Activated B cell treated with CpG ODN at 0.5 μM for 24 hours (primary cell): ENCODE data around the gene FAF1. TPM values are rescaled to one million over a fixed set of nuclear protein-coding genes. Genes with fewer than 3 reads are reported as not detected.
"Not testable (repeated sequence)": the region's sequence is repeated elsewhere in the genome, so short reads cannot be mapped to it uniquely, and the experiment has no call there.

Experiments
- ATAC-seq: fragments of 200-7000 bp; cut with Tn5 transposase; one replicate; pipeline ENCODE4 v1.10.0; 2021; ENCODE audit warnings: low read depth, mild to moderate bottlenecking, moderate library complexity
- CTCF ChIA-PET: fragments of 350-600 bp; sonication (Branson Sonifier 250); formaldehyde crosslinking; loops from one replicate; lab custom pipeline; 2021; ENCODE audit warnings: antibody characterized with exemption; lab: Charles Lee
- POLR2A ChIA-PET: fragments of 350-600 bp; sonication (Branson Sonifier 250); formaldehyde crosslinking; loops from one replicate; lab custom pipeline; 2021; ENCODE audit warnings: antibody characterized with exemption; lab: Charles Lee
- DNase-seq: peaks from one replicate; pipeline ENCODE4 v3.0.0; 2022
- H3K27ac Mint-ChIP-seq: one replicate; pipeline ENCODE4 v1.8.0; 2020; ENCODE audit warnings: mixed read lengths
- H3K27me3 Mint-ChIP-seq: one replicate; pipeline ENCODE4 v1.8.0; 2021; ENCODE audit warnings: mixed read lengths
- H3K36me3 Mint-ChIP-seq: one replicate; pipeline ENCODE4 v1.8.0; 2021; ENCODE audit warnings: low read depth, mixed read lengths
- H3K4me1 Mint-ChIP-seq: one replicate; pipeline ENCODE4 v1.8.0; 2021; ENCODE audit warnings: mixed read lengths
- H3K4me3 Mint-ChIP-seq: one replicate; pipeline ENCODE4 v1.8.0; 2020; ENCODE audit warnings: mild to moderate bottlenecking, mixed read lengths
- H3K9me3 Mint-ChIP-seq: one replicate; pipeline ENCODE4 v1.8.0; 2020; ENCODE audit warnings: mixed read lengths
- CTCF ChIP-seq: fragments of 200-600 bp; IDR thresholded peaks from one replicate; pipeline ENCODE4 v1.8.0; 2022; ENCODE audit warnings: antibody characterized with exemption, mild to moderate bottlenecking
- intact Hi-C: fragments of 100-400 bp; cut with micrococcal nuclease; formaldehyde crosslinking; loops from one replicate; pipeline ENCODE4 v1.15.1; 2024
- total RNA-seq: library from RNA; stranded (reverse); gene quantifications from 2 replicates; pipeline ENCODE4 v1.2.3, GENCODE V29; 2022

FAF1 gene
- total RNA-seq, 1 donor from 2014 or later, result 61.7 TPM

DNA sequence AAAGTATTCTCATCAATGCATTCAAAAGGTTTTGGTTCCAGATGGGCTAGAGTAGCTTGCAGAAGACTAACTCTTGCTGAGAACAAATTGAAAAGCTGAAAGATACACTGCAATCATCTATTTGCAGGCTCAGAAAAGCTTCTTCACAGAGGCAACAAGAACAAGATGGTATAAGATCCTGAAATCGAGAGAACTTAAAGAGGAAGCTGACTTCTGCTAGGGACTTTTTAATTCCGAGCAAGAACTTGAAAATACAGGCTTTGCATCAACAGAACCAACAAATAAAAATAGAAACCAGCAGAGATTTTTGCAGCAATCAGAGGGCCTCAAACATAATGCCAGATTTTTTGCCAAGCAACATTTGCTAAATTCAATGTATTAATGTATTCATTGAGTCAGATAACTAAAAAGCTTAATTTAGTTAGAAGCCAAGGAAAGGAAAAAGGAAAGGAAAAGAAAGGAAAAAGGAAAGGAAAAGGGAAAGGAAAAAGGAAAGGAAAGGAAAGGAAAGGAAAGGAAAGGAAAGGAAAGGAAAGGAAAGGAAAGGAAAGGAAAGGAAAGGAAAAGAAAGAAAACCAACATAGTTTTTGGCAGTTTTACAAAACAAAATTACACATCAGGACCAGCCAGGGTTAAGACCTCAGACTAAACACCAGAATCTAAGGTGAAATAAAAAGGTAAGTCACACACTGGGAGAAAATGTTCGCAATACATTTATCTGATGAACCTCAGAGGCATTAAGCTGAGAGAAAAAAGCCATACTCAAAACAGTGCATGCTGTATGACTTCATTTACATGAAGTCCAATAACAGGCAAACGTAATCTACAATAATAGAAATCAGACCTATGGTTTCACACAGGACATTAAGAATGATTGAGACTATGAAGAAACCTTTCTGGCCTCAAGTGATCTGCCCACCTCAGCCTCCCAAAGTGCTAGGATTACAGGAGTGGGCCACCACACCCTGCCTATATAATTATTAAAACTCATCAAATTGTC lies 42.6 kb downstream of the FAF1 start:
- intact Hi-C loops, result no loop called here
- Mint-ChIP-seq H3K9me3 (no peaks in the 10 kb centered on the region), H3K4me1 (peaks cover 24% of the 10 kb centered on the region), H3K36me3 (peaks cover 6% of the 10 kb centered on the region), H3K4me3 (peak overlapping the region; percentile 76), H3K27ac (peak overlapping the region; percentile 92), H3K27me3 (no peaks in the 10 kb centered on the region)
- no peak for DNase-seq
- ChIA-PET POLR2A (interaction anchor here (0.6 to 1.1 kb wide), 3 partner anchors 43 to 1143 kb away, joined by 3 to 13 read pairs (median 3); partner anchors contain the start of gene FAF1), CTCF (interaction anchor here (1.2 to 1.3 kb wide), 2 partner anchors 12 to 44 kb away, joined by 4 to 5 read pairs; no protein-coding TSS in a partner anchor)
- ATAC-seq, result peak; percentile 45
- TF ChIP-seq CTCF, result no peak

DNA sequence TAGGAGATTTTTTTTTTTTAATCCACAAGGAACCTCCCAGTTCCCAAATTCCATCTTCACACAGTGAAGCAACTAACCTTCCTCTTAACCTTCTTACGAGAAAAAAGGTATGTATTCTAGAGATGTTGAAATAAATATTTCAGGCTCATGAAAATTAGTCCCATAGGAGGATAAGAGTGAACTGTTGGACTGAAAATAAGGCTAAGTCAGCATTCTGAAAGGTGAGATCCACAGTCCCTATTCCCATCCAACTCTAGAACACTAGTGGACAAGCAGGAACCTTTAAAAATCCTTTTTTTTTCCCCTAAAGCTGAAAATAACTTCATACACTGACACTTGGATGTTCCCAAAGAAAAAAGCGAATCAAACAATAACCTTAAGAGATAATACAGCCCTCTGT lies 44.4 kb downstream of the FAF1 start:
- Mint-ChIP-seq H3K4me1 (peaks cover 23% of the 10 kb centered on the region), H3K27me3 (no peaks in the 10 kb centered on the region), H3K4me3 (no peak overlapping the region), H3K36me3 (peaks cover 5% of the 10 kb centered on the region), H3K9me3 (no peaks in the 10 kb centered on the region), H3K27ac (no peak overlapping the region)
- POLR2A ChIA-PET, result no interaction called here
- intact Hi-C loops, result no loop called here
- no peak for DNase-seq
- no peak for TF ChIP-seq CTCF
- CTCF ChIA-PET, result interaction anchor here (2.2 kb wide), 1 partner anchor 14 kb away, joined by 5 read pairs; no protein-coding TSS in a partner anchor
- ATAC-seq, result no peak

DNA sequence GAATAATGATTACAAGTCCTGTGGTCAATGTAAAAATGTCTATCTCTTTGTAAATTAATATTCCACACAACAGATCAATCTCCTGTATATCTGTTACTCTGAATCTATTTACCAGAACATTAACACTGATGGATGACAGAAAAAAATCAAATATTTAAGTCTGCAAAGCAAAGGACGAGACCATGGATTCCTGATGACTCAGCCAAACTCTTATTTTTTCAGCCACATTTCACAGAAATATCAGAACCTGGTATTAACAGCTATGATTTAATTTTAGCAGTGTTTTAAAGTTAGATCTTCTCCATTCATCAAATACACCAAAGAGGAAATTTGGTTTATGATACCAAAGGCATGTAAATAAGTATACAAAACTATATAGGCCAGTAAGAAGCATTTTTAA lies 46.1 kb downstream of the FAF1 start:
- POLR2A ChIA-PET, result no interaction called here
- DNase-seq, result no peak
- no peaks in the 10 kb centered on the region for H3K9me3 Mint-ChIP-seq
- no peak for ATAC-seq
- H3K27me3 Mint-ChIP-seq, result no peaks in the 10 kb centered on the region
- H3K4me3 Mint-ChIP-seq, result no peak overlapping the region
- peaks cover 9% of the 10 kb centered on the region for H3K36me3 Mint-ChIP-seq
- H3K4me1 Mint-ChIP-seq, result peaks cover 23% of the 10 kb centered on the region
- CTCF ChIA-PET, result interaction anchor here (2.2 kb wide), 1 partner anchor 16 kb away, joined by 5 read pairs; no protein-coding TSS in a partner anchor
- TF ChIP-seq CTCF, result no peak
- H3K27ac Mint-ChIP-seq, result no peak overlapping the region
- intact Hi-C loops, result no loop called here

DNA sequence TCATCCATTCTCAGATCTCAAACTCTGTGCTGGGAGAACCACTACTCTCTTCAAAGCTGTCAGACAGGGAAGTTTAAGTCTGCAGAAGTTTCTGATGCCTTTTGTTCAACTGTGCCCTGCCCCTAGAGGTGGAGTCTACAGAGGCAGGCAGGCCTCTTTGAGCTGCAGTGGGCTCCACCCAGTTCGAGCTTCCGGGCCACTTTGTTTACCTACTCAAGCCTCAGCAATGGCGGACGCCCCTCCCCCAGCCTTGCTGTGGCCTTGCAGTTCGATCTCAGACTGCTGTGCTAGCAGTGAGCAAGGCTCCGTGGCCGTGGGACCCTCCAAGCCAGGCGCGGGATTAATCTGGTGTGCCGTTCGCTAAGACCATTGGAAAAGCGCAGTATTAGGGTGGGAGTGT lies 49.7 kb downstream of the FAF1 start:
- H3K4me3 Mint-ChIP-seq, H3K9me3 Mint-ChIP-seq, H3K27me3 Mint-ChIP-seq, H3K36me3 Mint-ChIP-seq, H3K27ac Mint-ChIP-seq, DNase-seq, intact Hi-C loops, H3K4me1 Mint-ChIP-seq, POLR2A ChIA-PET, ATAC-seq: not testable (repeated sequence)
- CTCF ChIA-PET, result interaction anchor here (1.8 kb wide), 1 partner anchor 19 kb away, joined by 6 read pairs; no protein-coding TSS in a partner anchor

- ATAC-seq, H3K36me3 Mint-ChIP-seq, H3K27me3 Mint-ChIP-seq, POLR2A ChIA-PET, H3K4me3 Mint-ChIP-seq, intact Hi-C loops, CTCF ChIA-PET, DNase-seq, H3K27ac Mint-ChIP-seq, H3K9me3 Mint-ChIP-seq, H3K4me1 Mint-ChIP-seq: not testable (repeated sequence)
These were observed 52.5 kb downstream of the FAF1 start for GRCh38 chr1:50907610-50908009.

DNA sequence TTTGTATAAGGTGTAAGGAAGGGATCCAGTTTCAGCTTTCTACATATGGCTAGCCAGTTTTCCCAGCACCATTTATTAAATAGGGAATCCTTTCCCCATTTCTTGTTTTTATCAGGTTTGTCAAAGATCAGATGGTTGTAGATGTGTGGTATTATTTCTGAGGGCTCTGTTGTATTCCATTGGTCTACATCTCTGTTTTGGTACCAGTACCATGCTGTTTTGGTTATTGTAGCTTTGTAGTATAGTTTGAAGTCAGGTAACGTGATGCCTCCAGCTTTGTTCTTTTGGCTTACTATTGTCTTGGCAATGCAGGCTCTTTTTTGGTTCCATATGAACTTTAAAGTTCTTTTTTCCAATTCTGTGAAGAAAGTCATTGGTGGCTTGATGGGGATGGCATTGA lies 54.0 kb downstream of the FAF1 start:
- CTCF ChIA-PET, DNase-seq, H3K4me3 Mint-ChIP-seq, H3K9me3 Mint-ChIP-seq, H3K27ac Mint-ChIP-seq, H3K27me3 Mint-ChIP-seq, ATAC-seq, H3K36me3 Mint-ChIP-seq, intact Hi-C loops, POLR2A ChIA-PET: not testable (repeated sequence)
- H3K4me1 Mint-ChIP-seq, result peaks cover 10% of the 10 kb centered on the region
